HG02973 (cell line): ENCODE data around the gene MEPE.

ENCODE experiments used
- ATAC-seq: cut with Tn5 transposase; IDR thresholded peaks from one replicate; pipeline ENCODE4 v1.9.1; 2021; ENCODE audit warnings: moderate library complexity; ENCODE audit not compliant: unreplicated experiment

Gene MEPE

GRCh38 chr4:87832669-87833068 lies at the start of gene MEPE:
Gene MEPE, plus strand, starts transcription at chr4:87832969. Its CDS starts 1,746 bp downstream, at chr4:87834715.
- no peak for ATAC-seq

- ATAC-seq, result no peak
Measured at GRCh38 chr4:87783781-87784180, 49.0 kb upstream of the MEPE start.

- no peak for ATAC-seq
Measured at GRCh38 chr4:87785731-87786509, 46.8 kb upstream of the MEPE start.

- no peak for ATAC-seq
Measured at GRCh38 chr4:87799301-87800113, 33.3 kb upstream of the MEPE start, which contains the start of gene IBSP. Gene IBSP, plus strand, starts transcription at chr4:87799554. Its CDS starts 2,808 bp downstream, at chr4:87802362.

- ATAC-seq, result no peak
Measured at GRCh38 chr4:87802858-87803257, 29.9 kb upstream of the MEPE start.

GRCh38 chr4:87803421-87803820 lies 29.3 kb upstream of the MEPE start:
- no peak for ATAC-seq

GRCh38 chr4:87804871-87805270 lies 27.9 kb upstream of the MEPE start:
- ATAC-seq, result no peak

- ATAC-seq, result no peak
Measured at GRCh38 chr4:87805971-87806370, 26.8 kb upstream of the MEPE start.

GRCh38 chr4:87806520-87806919 lies 26.2 kb upstream of the MEPE start:
- ATAC-seq, result no peak

GRCh38 chr4:87807402-87807801 lies 25.4 kb upstream of the MEPE start:
- no peak for ATAC-seq

- ATAC-seq, result no peak
Measured at GRCh38 chr4:87811977-87812376, 20.8 kb upstream of the MEPE start.

GRCh38 chr4:87819281-87819919 lies 13.4 kb upstream of the MEPE start:
- ATAC-seq, result no peak

- ATAC-seq, result no peak
Measured at GRCh38 chr4:87823200-87823599, 9.6 kb upstream of the MEPE start.

- ATAC-seq, result no peak
Measured at GRCh38 chr4:87823724-87824123, 9.0 kb upstream of the MEPE start.

- no peak for ATAC-seq
Measured at GRCh38 chr4:87824352-87824751, 8.4 kb upstream of the MEPE start.

- ATAC-seq, result no peak
Measured at GRCh38 chr4:87834401-87834800, 1.6 kb downstream of the MEPE start.

GRCh38 chr4:87835197-87835596 lies 2.4 kb downstream of the MEPE start:
- ATAC-seq, result no peak

- no peak for ATAC-seq
Measured at GRCh38 chr4:87835743-87836142, 3.0 kb downstream of the MEPE start.

- ATAC-seq, result no peak
Measured at GRCh38 chr4:87838205-87838604, 5.4 kb downstream of the MEPE start.

GRCh38 chr4:87838890-87839591 lies 6.3 kb downstream of the MEPE start:
- peak; percentile 73 for ATAC-seq

GRCh38 chr4:87839592-87839946 lies 6.8 kb downstream of the MEPE start:
- ATAC-seq, result no peak
